GM10847 (cell line): ENCODE data around the gene SLC35E4.

Source experiments
- POLR2A ChIP-seq: IDR thresholded peaks from 2 replicates; pipeline ENCODE4 v1.6.1; 2011; ENCODE audit not compliant: insufficient read length; ENCODE audit errors: extremely low read depth

SLC35E4 gene

GRCh38 chr22:30695871-30696655 is 60.5 kb downstream of the SLC35E4 start:
- no peak for TF ChIP-seq POLR2A
